ENCODE results near the gene LRRC14B. TPM values are rescaled to one million over a fixed set of nuclear protein-coding genes. Genes with fewer than 3 reads are reported as not detected.

Gene LRRC14B
- total and polyA plus RNA-seq, 2 of the 13 experiments (the other 11 are each of a cell fraction or from before 2014, with no cell fraction given): not detected

- TF ChIP-seq ZBED4 (CRISPR knock-in tag; IDR thresholded peaks at IDR 0.05; ENCODE audit: borderline replicate concordance) (no peak), CREB3 (CRISPR knock-in tag; IDR thresholded peaks at IDR 0.05) (no peak), REPIN1 (CRISPR knock-in tag; IDR thresholded peaks at IDR 0.05; ENCODE audit: borderline replicate concordance, low read depth) (no peak), ZNF33B (CRISPR knock-in tag; IDR thresholded peaks at IDR 0.05) (no peak), THRA (CRISPR knock-in tag; IDR thresholded peaks at IDR 0.05; ENCODE audit: borderline replicate concordance) (no peak), ZNF264 (CRISPR knock-in tag; IDR thresholded peaks at IDR 0.05) (no peak), ZNF281 (CRISPR knock-in tag; IDR thresholded peaks at IDR 0.05; ENCODE audit: borderline replicate concordance) (no peak)
Measured at GRCh38 chr5:185095-186070, 5.9 kb upstream of the LRRC14B start (continued).
